Gastrocnemius medialis (tissue), 4 donors: Measurements from ENCODE around the gene THRA. TPM values are rescaled to one million over a fixed set of nuclear protein-coding genes. Genes with fewer than 3 reads are reported as not detected.
A peak's percentile ranks its signal among the peaks of the same experiment; 100 is the strongest.

ENCODE experiments used
- ATAC-seq, 2 donors: fragments of 150-250 bp; one replicate each; pipeline ENCODE4 v1.9.1; 2016
- DNase-seq, 2 donors: peaks; one replicate each; pipeline ENCODE4 v3.0.0-alpha.2; 2019
- H3K27ac ChIP-seq, 4 donors: fragments of 200-600 bp; sonication (generic); 1 replicate in 1 of 4; 2 replicates in 3 of 4; pipeline ENCODE4 v1.5.1; 2016 to 2018; ENCODE audit warnings: mild to moderate bottlenecking in 2 of 4, moderate library complexity in 1 of 4
- H3K27me3 ChIP-seq, 3 donors: fragments of 200-600 bp; sonication (generic) in 2 of 3; 1 replicate in 1 of 3; 2 replicates in 2 of 3; pipeline versions ENCODE4 v1.5.1 to v1.6.0; 2016 to 2019; ENCODE audit warnings: mild to moderate bottlenecking in 1 of 3, moderate library complexity in 1 of 3
- H3K36me3 ChIP-seq, 2 donors: fragments of 200-600 bp; sonication (generic) in 1 of 2; one replicate each; pipeline ENCODE4 v1.5.1; 2017 to 2018
- H3K4me1 ChIP-seq, 2 donors: fragments of 200-600 bp; sonication (generic) in 1 of 2; one replicate each; pipeline ENCODE4 v1.5.1; 2016 to 2017; ENCODE audit warnings: mild to moderate bottlenecking in 2 of 2
- H3K4me3 ChIP-seq, 4 donors: fragments of 200-600 bp; sonication (generic) in 3 of 4; 1 replicate in 1 of 4; 2 replicates in 3 of 4; pipeline ENCODE4 v1.5.1; 2016 to 2019; ENCODE audit warnings: mild to moderate bottlenecking in 2 of 4
- H3K9me3 ChIP-seq, 3 donors: fragments of 200-600 bp; sonication (generic) in 2 of 3; 1 replicate in 1 of 3; 2 replicates in 2 of 3; pipeline ENCODE4 v1.5.1; 2016 to 2019
- POLR2A ChIP-seq, 2 donors: fragments of 450-650 bp; IDR thresholded peaks; one replicate each; pipeline ENCODE4 v1.6.1; 2017; ENCODE audit warnings: antibody characterized with exemption in 2 of 2, mild to moderate bottlenecking in 2 of 2, moderate library complexity in 2 of 2
- in situ Hi-C, 4 donors: fragments of 200-750 bp; cut with MboI; loops; one replicate each; pipeline versions ENCODE4 v1.15.0 to v1.8.0; 2017; ENCODE audit warnings: low sequenced_read_pairs in 4 of 4
- intact Hi-C: fragments of 100-400 bp; cut with DNase I; formaldehyde crosslinking; loops from one replicate; pipeline ENCODE4 v1.15.1; 2023; ENCODE audit warnings: low total_unique reads
- total RNA-seq, 4 donors: library from RNA; depleted of rRNA; stranded (reverse); fragments of >200 nt; gene quantifications; one replicate each; pipeline versions ENCODE4 v1.1.0 to v1.2.3, GENCODE V29; 2016
- TF ChIP-seq, protein P1 (sequence below), 5 experiments: fragments of 450-650 bp in 3 of 5; fragments of 200-600 bp in 2 of 5; sonication (generic) in 2 of 5; IDR thresholded peaks in 4 of 5; conservative IDR thresholded peaks in 1 of 5; 1 replicate in 4 of 5; 2 replicates in 1 of 5; pipeline ENCODE4 v1.5.1; 2016 to 2019; ENCODE audit warnings: antibody characterized with exemption in 5 of 5, mild to moderate bottlenecking in 3 of 5, moderate library complexity in 3 of 5

THRA gene
- total RNA-seq, 4 donors from 2014 or later, result 42.2 to 71.6 (median 48.2) TPM

DNA sequence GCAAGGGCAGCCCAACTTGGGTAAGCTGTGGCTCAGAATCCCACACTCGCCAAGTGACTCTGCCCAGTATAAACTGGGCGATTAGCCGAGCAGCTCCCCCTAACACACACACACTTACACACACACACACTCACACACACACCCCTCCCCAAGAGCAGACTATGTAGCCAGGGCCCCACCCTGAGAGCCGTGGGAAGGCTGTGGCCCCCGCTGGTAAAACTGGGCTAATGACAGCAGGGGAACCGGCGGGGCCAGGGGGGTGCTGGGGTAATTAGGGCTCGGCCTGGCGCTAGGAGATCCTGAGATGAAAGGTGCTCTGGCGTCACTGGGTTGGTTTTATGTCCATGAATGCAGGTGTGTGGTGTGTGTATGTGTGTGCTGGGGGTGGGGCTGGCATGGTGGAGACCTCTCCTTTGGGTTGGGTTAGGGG, 1.1 kb upstream of the THRA start:
- Histone ChIP-seq H3K4me3 (no peak overlapping the region), H3K27ac (peak overlapping the region; percentile 84 to 100 (median 100)), H3K27me3 (no peaks in the 10 kb centered on the region), H3K4me1 (peaks cover 30 to 38% of the 10 kb centered on the region in 2 donors), H3K9me3 (no peaks in the 10 kb centered on the region), H3K36me3 (no peaks in the 10 kb centered on the region)
- no peak for DNase-seq
- intact Hi-C loops (loop anchor here (1.0 to 5.0 kb wide), 3 partner anchors 14 to 106 kb away; no protein-coding TSS in a partner anchor), in situ Hi-C loops (no loop called here)
- ATAC-seq, result no peak
- no peak for TF ChIP-seq POLR2A (IDR thresholded peaks at IDR 0.05)
- TF ChIP-seq, protein P1, sequence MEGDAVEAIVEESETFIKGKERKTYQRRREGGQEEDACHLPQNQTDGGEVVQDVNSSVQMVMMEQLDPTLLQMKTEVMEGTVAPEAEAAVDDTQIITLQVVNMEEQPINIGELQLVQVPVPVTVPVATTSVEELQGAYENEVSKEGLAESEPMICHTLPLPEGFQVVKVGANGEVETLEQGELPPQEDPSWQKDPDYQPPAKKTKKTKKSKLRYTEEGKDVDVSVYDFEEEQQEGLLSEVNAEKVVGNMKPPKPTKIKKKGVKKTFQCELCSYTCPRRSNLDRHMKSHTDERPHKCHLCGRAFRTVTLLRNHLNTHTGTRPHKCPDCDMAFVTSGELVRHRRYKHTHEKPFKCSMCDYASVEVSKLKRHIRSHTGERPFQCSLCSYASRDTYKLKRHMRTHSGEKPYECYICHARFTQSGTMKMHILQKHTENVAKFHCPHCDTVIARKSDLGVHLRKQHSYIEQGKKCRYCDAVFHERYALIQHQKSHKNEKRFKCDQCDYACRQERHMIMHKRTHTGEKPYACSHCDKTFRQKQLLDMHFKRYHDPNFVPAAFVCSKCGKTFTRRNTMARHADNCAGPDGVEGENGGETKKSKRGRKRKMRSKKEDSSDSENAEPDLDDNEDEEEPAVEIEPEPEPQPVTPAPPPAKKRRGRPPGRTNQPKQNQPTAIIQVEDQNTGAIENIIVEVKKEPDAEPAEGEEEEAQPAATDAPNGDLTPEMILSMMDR (IDR thresholded peaks at IDR 0.05 in 4 of 5, conservative IDR thresholded peaks at IDR 0.05 in 1 of 5), result no peak

DNA sequence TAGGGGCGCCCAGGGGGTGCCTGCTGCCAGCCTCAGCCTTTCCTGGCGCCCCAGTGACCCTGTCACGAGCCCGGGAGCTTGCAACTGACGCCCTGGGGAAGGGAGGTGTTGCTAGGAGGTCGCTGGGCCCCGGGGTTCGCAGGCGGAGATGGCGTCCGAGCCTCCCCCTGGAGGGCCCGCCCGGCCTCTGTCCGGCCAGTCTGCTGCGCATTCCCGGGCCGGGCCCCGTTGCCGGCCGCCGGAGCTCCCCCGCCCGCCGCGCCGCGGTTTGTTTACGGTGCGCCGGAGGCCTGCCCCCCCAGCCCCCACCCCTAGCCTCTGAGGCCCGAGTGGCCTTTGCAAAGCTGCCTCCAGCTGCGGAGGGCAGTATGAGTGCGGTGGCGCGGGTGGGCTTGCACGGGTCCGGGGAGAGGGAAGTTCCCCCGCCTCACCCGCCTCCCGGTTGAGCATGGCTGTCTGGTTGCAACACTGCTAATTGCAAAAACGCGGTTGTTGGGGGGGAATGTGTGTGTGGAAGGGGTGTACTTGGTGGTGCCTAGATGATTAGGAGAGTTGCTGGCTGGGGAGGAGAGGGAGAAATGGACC, 514 bp downstream of the THRA start:
- intact Hi-C loops, result loop anchor here (5.0 kb wide), 1 partner anchor 104 kb away; no protein-coding TSS in a partner anchor

DNA sequence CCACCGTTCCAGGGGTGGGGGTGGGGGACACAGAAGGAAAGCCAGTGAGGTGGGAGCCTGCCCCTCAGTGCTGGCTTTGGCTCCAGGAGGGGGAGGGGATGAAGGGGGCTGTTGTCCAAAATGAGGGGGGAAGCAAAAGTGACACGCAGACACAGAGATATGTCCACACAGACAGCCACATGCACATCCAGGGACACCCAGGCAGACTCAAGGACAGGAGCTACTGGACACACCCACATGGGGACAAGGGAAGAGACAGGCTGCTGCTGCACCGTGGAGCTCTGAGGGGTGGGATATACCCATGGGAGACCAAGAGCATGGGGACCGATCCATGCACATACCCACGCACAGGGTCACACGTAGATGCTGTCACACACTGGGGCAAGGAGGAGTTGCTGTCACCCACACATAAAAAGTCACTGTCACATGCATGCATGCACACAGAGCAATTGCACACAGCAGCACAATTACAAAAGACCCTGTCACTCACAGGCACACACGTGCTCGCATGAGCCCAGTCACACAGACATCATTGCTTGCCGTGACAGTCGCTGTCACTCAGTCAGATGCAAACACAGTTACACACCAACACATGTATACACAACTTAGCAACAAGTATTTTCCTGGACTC, 1.3 kb downstream of the THRA start:
- DNase-seq (peak; percentile 70 to 80), ATAC-seq (peak; percentile 33 to 55)
- Histone ChIP-seq H3K9me3 (no peaks in the 10 kb centered on the region), H3K27ac (peak overlapping the region; percentile 100), H3K36me3 (no peaks in the 10 kb centered on the region), H3K4me3 (peak overlapping the region; percentile 84 to 100 (median 96)), H3K27me3 (no peaks in the 10 kb centered on the region), H3K4me1 (peaks cover 48 to 57% of the 10 kb centered on the region in 2 donors)
- in situ Hi-C loops, result no loop called here
- intact Hi-C loops, result loop anchor here (1.0 to 5.0 kb wide), 2 partner anchors 47 to 103 kb away; no protein-coding TSS in a partner anchor
- TF ChIP-seq, protein P1 (IDR thresholded peaks at IDR 0.05 in 4 of 5, conservative IDR thresholded peaks at IDR 0.05 in 1 of 5), result no peak
- peak; percentile 64 for TF ChIP-seq POLR2A (IDR thresholded peaks at IDR 0.05)

More for the DNA sequence above, 514 bp downstream of the THRA start:
- peak; percentile 35 to 60 for DNase-seq
- in situ Hi-C loops, result no loop called here
- Histone ChIP-seq H3K4me1 (peaks cover 42 to 55% of the 10 kb centered on the region in 2 donors), H3K27me3 (no peaks in the 10 kb centered on the region), H3K9me3 (no peaks in the 10 kb centered on the region), H3K27ac (peak overlapping the region; percentile 100), H3K36me3 (no peaks in the 10 kb centered on the region), H3K4me3 (peak overlapping the region; percentile 84 to 100 (median 96))
- peak; percentile 32 for ATAC-seq
- peak; percentile 49 to 64 for TF ChIP-seq POLR2A (IDR thresholded peaks at IDR 0.05)
- TF ChIP-seq, protein P1 (IDR thresholded peaks at IDR 0.05 in 4 of 5, conservative IDR thresholded peaks at IDR 0.05 in 1 of 5), result no peak

DNA sequence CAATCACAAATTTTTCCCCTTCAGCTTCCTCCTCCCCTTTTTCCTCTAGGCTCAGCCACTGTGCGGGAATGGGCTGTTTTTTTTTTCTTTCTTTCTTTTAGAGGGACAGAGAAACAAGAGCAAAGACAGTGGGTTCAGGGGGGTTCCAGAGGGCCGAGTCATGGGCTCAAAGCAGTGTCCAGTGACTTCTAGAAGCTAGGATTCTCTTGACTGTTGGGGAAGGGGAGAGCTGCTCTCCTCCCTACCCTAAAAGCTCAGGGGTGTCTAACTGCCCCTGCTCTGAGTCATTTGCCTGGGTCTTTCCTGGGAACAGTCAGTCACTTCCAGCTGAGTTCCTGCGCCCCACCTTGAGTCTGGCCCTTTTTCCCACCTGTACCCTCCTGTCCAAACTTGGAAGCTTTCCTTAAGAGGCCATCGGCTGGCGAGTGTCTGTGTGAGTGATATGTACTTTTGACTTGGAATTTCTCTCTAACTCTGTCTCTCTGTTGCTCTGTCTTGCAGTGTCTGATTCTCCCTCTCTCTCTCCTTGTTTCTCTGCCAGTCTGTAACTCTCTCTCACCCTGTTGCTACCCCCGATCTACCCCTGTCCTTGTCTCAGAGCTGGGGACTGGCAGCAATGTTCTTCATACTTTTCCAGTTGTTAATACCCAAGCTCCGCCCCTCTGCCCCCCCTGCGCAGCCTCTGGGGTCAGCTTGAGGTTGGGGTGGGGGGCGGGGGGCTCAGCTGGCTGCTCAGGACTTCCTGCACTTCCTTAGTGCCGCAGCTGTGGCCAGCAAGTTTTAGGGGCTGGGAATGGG, 2.4 kb downstream of the THRA start:
- TF ChIP-seq, protein P1 (IDR thresholded peaks at IDR 0.05 in 4 of 5, conservative IDR thresholded peaks at IDR 0.05 in 1 of 5), result no peak
- no peak for TF ChIP-seq POLR2A (IDR thresholded peaks at IDR 0.05)
- Histone ChIP-seq H3K27me3 (no peaks in the 10 kb centered on the region), H3K4me1 (peaks cover 60 to 68% of the 10 kb centered on the region in 2 donors), H3K4me3 (peak overlapping the region; percentile 84 to 100 (median 96)), H3K36me3 (no peaks in the 10 kb centered on the region), H3K27ac (peak overlapping the region; percentile 100), H3K9me3 (no peaks in the 10 kb centered on the region)
- intact Hi-C loops (loop anchor here (1.0 to 5.0 kb wide), 2 partner anchors 46 to 102 kb away; no protein-coding TSS in a partner anchor), in situ Hi-C loops (loop anchor here in 1 of 4 donors (5.0 kb wide), 1 partner anchor 42 kb away; no protein-coding TSS in a partner anchor)
- DNase-seq (no peak), ATAC-seq (no peak)
